Stimulated activated CD4-positive, alpha-beta T cell treated with anti-CD3 and anti-CD28 coated beads, TNF-alpha, amount 100 ng/mL, for 4 hours (primary cell): ENCODE measurements around the gene ST3GAL4.
"Not testable (repeated sequence)": the region's sequence is repeated elsewhere in the genome, so short reads cannot be mapped to it uniquely, and the experiment has no call there.

Experiments used
- DNase-seq, 3 experiments: peaks; one replicate each; pipeline ENCODE4 v3.0.0-alpha.2; 2020; ENCODE audit warnings: low read depth in 3 of 3

Gene ST3GAL4

DNA sequence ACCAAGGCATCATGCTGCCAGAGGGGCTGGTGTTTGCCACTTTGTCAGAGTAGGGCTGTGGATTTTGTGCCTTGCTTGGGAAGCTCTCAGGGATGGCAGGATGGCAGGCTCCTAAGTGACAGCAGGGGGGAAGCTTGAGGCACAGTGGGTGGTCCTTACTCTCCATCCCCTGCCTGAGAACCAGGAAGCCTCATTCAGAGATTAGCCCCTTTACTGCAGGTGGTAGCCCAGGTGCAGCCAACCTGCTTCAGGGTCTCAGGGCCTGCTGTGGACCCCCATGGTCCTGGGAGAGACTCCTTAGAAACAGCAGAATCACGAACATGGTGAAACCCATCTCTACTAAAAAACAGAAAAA, 8.9 kb upstream of the ST3GAL4 start:
- no peak for DNase-seq

DNA sequence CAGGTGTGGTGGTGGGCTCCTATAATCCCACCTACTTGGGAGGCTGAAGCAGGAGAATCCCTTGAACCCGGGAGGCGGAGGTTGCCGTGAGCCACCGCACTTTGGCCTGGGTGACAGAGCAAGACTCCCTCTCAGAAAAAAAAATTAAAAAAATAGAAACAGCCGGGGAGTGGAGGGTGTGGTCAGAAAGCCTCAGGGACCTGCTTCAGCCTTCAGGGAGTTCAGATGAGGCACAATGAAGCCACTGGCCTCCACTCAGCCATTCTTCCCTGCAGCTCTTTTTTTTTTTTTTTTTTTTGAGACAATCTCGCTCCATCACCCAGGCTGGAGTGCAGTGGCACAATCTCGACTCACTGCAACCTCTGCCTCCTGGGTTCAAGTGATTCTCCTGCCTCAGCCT, 8.5 kb upstream of the ST3GAL4 start:
- not testable (repeated sequence) for DNase-seq

DNA sequence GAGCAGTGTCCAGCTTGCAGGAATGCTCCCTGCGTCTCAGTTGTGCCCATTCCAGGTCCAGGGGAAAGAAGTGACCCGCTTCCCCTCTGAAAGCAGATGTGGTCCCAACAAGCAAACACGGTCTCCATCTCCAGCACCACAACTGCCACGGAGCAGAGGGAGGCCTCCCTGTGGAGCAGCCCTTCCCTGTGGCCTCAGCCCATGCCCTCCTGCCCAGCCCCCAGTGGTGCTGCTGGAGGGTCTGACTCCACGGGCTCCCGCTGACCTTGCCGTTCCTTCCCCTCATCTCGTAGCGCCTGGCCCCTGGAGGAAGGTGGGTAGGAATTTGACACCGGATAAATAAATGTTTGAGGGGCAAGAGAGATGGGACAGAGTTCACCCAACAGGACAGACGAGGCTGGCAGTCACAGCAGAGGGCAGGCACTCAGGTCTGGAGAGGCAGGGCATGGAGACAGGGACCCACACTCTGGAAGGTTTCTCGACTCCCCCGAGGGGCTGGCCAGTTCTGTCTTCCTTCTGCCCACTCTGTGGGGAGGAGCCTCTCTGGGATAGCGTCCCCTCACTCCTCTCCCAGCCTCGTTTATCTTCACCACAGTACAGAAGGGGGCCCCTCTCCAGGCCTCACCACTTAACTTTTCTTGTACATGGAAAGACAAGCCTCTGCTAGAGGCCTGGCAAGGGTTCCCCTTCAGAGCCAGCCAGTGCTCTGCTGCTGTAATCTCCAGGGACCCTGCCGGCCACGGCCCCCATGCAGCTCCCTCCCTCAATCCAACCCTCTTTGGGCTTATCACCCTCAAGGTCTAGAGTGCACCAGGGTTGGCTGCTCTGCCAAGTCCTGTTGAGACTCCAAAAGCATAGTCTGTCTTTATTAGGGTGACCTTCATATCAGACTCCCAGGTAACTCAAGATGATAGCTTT, 7.5 kb upstream of the ST3GAL4 start:
- no peak for DNase-seq

- DNase-seq: no peak
Observed at GRCh38 chr11:126348806-126349582, 6.5 kb upstream of the ST3GAL4 start.

DNA sequence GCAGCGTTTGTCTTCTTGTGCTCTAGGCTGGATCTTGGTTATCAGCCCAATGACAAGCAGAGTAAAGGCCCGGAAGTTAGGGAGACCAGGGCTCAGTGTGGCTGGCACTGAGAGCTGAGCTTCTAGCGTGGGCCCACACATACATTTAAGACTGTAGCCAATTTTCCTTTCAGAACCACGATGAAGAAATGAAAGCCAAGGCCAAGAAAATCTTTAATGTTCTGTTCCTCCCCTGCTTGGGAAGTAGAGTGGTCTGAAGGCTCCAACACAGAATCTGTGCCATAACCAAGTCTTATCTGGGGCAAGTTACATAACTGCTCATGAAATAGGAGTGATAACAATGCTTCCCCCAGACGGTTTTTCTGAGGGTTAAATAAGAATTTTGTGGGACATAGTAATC, 4.7 kb upstream of the ST3GAL4 start:
- no peak for DNase-seq

DNA sequence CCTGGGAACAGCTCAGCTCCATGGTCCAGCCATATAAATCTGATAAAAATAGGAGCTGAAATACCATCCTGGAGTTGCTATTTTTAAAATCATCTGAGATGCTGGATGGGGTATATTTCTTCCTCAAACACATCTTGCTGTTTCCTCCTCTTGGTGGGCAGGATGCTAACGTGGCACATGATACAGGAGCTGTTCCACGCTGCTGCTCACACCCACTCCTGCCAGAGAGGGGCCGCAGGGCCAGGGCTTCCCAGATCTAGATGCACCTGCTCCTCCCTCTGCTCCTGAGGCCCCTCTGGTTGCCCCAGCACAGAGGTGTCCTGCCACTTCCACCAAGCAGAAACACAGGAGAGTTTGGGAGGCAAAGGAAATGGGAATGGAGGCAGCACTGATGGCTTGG, 3.3 kb upstream of the ST3GAL4 start:
- no peak for DNase-seq

DNA sequence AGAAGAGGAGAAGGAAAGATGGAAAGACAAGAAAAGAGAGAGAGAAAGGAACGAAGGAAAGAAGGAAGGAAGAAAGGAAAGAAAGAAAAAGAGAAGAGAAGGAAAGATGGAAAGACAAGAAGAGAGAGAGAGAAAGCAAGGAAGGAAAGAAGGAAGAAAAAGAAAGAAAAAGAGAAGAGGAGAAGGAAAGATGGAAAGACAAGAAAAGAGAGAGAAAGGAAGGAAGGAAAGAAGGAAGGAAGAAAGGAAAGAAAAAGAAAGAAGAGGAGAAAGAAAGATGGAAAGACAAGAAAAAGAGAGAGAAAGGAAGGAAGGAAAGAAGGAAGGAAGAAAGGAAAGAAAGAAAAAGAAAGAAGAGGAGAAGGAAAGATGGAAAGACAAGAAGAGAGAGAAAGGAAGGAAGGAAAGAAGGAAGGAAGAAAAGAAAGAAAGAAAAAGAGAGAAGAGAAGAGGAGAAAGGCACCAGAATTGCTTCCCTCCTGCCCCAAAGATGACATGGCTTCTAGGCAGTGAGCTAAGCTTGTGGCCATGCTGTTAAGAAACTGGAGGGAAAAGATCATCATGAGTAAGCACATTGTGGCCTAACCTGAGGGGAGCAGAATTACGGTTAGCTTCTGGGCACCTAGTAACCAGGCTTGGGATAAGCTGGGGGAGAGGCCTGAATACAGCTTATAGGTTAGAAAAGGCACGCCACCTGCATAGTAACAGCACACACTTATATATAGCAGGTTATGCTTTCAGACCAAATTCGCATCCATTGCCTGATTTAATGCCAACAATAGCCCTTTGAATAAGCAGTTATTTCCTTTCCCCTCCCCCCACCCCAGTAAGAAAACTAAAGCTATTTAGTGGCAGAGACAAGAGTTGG, 2.3 kb upstream of the ST3GAL4 start:
- DNase-seq: no peak

- DNase-seq: no peak
Observed at GRCh38 chr11:126354631-126355323, 709 bp upstream of the ST3GAL4 start.

GRCh38 chr11:126355926-126356897, 726 bp downstream of the ST3GAL4 start:
- no peak for DNase-seq

GRCh38 chr11:126357055-126357962, 1.8 kb downstream of the ST3GAL4 start:
- no peak for DNase-seq

DNA sequence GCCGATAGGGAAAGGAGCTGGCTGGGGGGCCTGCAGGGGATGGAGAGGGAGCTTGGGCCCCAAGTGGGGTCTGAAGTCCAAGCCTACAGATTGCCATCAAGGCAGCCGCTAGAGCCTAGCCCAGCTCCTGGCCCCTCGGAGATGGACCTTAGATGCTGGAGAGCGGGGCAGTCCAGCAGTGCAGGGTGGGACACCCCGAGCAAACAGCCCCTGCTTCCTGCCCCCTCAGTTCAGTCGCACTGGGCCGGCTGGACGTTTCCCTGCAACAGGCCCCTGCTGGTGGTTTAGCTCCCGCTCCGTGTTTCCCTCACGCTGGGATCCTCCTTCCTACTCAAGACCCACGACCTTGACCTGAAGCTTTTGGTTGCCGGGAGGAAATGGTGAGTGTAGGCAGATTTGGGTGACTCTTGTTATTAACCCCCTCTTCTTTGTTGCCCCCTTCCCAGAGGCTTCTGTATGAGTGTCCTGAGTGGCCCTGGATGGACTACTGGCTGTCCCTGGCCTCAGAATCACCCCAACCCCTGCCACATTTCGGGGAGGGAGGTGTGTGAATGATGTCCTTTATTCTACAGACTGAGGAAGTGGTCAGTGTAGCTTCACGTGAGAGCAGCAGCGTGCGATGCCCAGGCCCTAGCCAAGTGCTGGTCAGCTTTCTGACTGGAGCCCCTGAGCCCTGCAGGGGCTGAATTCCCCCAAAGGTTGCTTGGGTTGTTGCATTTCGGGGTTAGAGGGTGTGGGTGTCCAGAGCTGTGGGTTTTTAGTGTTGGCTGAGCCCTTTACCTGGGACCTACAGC, 2.7 kb downstream of the ST3GAL4 start:
- DNase-seq: no peak

- DNase-seq: no peak
Observed at GRCh38 chr11:126358763-126359160, 3.3 kb downstream of the ST3GAL4 start.

- DNase-seq: no peak
Observed at GRCh38 chr11:126359431-126360048, 4.1 kb downstream of the ST3GAL4 start.

DNA sequence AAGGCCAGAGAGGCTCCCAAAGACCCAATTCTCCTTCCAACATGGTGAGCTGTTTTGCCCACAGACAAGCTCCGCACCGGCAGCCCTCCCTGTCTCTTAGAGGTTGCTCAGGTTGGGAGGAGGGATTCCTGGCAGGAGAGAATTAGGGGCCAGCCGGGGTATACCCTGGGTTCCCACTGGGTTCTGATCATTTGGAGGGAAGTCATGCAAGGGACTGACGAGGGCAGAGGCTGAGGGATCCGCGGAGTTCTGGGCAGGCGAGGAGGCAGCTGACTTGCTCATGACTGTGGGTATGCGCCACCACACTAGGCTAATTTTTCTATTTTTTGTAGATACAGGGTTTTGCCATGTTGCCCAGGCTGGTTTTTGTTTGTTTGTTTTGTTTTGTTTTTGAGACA, 4.6 kb downstream of the ST3GAL4 start:
- DNase-seq: no peak

DNA sequence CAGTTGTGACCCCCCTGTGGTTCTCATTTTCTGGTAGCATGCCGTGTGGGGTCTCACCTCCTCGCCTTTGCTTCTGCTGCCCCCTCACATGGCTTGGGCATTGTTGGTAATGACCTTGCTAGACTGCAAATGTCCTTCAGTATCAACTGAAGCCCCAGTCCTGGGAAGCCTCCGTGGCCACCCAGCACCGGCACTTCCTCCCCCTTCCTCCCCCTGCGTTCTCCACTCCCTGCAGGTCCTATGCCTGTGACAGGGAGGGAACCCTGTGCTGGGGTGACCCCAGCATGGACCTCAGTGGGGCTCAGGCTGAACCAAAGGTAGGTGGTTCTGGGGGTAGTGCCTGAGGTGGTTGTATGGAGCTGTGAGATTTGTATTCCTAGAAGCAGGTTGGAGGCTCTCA, 5.9 kb downstream of the ST3GAL4 start:
- DNase-seq: no peak

DNA sequence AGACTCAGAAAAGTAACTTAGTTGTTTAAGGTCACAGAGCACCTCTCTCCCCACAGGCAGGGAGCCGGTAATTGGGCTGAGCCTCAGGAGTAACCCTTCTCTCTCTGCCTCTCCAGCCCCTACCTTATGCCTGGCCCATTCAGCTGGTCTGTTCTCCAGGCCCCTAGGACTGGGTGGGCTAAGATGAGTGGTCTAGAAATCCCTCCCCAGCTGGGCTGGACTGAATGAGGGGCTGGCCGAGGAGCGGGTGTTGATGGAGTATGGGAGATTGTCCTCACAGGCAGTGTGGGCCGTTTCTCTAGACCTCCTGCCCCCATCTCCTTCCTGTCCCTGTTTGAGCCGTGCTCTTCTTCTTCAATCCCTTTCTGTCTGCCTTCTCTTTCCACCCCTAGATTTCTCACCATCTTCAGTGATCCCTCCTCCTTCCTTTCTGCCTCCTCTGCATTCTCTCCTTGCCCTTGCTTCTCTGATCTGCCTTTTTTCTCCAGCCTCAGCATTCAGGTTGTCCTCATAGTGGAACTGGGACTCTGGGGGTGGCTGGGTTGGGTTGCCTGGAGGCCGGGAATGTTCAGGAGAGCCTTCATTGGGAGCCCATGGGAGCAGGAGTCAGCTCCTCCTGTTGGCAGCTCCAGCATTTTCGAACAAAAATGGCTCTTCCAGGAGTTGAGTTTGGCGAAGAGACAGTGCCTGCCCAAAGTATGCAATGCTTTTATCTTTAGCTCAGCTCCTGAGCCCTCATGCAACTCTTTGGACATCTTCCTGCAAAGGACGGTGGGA, 7.6 kb downstream of the ST3GAL4 start:
- no peak for DNase-seq

- DNase-seq: no peak
Observed at GRCh38 chr11:126363706-126364248, 8.3 kb downstream of the ST3GAL4 start.
